Measurements from ENCODE around the gene RIMOC1.

RIMOC1 gene, protein sequence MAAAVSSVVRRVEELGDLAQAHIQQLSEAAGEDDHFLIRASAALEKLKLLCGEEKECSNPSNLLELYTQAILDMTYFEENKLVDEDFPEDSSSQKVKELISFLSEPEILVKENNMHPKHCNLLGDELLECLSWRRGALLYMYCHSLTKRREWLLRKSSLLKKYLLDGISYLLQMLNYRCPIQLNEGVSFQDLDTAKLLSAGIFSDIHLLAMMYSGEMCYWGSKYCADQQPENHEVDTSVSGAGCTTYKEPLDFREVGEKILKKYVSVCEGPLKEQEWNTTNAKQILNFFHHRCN

DNA sequence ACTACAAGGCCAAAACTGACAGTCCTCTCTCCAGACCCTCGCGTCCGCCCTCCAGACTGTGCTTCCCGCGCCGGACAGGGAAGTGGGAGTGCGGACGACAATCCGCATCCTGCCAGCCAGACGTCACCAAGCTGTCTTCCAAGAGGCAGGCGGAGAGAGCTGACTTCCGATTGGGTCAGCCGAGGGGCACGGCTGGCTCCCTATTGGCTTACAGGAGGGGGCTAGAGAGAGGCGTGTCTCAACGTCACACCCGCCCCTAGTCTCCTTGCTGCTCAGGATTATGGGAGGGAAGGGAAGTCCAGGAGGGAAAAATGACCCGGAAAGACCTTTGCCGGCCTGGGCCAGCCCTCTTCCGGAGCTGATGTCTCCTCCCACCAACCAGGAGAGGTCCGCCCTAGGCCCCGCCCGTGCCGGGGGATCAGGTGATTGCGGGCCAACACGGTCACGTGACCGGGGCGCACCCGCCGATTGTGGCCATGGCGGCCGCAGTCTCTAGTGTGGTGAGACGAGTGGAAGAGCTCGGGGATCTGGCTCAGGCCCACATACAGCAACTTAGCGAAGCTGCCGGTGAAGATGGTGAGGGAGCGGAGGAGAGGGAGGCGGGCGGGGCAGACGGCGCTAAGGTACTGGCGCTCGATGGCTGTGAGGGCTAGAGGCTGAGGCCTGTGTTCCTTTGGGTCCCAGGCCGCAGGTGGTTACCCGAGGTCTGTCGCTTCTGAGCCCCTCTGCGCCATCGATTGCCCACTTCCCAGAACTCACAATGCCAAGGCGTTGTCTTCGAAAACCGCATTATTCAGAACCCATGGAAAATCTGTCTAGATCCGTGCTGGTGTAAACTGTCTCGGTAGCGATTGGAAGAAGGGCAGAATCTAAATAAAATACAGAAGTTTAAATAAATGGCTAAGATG, at the start of gene RIMOC1:
Gene RIMOC1 (plus strand): TSS at position 453 of the 908 bp plus-strand sequence. CDS start 24 bp downstream, at position 477.
- H3K36me3 ChIP-seq (ENCODE audit: control insufficient read depth in 2 of 2, insufficient read depth in 2 of 2, low read length in 2 of 2), result peaks cover 0 to 3% of the 10 kb centered on the region in 2 donors
- H3K27me3 ChIP-seq (ENCODE audit: control insufficient read depth in 1 of 2, insufficient read depth in 2 of 2, low read length in 2 of 2), result no peaks in the 10 kb centered on the region
- peak within 1 kb of the TSS; percentile 91 for H3K27ac ChIP-seq (ENCODE audit: low read length)
- peak within 1 kb of the TSS; percentile 96 to 99 for H3K9ac ChIP-seq (ENCODE audit: low read length in 2 of 2)
- H3K4me3 ChIP-seq (ENCODE audit: low read length in 2 of 2), result peak within 1 kb of the TSS; percentile 87 to 93
- no peaks in the 10 kb centered on the region for H3K4me1 ChIP-seq (ENCODE audit: control insufficient read depth, insufficient read depth, low read length)
- no peaks in the 10 kb centered on the region for H3K9me3 ChIP-seq (ENCODE audit: control insufficient read depth in 2 of 2, low read length in 2 of 2)

DNA sequence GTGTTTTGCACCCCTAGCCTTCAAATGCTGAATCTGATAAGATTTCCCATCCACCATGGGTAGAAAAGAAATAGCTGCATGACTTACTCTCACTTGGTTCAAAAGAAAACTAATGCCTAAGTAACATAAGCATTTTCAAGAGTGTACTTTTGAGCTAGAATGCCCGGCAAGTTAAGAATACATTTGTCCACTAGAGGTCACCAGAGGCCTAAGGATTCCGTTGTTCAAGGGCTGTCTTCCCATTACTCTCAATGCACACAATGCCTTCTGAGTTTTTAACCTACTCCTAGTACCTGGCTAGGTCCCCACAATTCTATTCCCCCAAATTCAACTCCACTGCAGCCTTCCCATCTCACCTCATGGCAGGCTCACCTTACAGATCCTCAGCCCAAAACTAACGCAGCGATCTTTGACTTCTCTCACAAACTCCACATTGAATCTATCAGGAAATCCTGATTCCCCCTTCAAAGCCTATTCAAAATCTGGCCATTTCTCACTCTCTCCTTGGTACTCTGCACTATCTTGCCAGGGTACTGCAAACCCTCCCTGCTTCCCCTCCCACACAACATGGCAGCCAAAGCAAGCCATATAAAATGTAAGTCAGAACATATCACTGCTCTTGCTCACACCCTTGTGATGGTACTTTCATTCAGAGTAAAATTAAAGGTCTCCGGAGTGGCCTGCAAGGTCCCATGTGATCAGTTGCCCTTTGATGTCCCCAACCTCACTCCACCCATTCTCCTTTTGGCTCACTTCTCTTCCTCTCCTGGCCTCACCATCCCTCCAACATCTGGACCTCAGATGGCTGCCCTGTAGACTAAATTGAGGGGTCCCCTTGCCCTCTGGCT, 47.3 kb upstream of the RIMOC1 start:
- no peaks in the 10 kb centered on the region for H3K9me3 ChIP-seq (ENCODE audit: control insufficient read depth in 2 of 2, low read length in 2 of 2)
- H3K9ac ChIP-seq (ENCODE audit: low read length in 2 of 2), result no peak overlapping the region
- H3K36me3 ChIP-seq (ENCODE audit: control insufficient read depth in 2 of 2, insufficient read depth in 2 of 2, low read length in 2 of 2), result peaks cover 16 to 44% of the 10 kb centered on the region in 2 donors
- H3K27me3 ChIP-seq (ENCODE audit: control insufficient read depth in 1 of 2, insufficient read depth in 2 of 2, low read length in 2 of 2), result no peaks in the 10 kb centered on the region
- H3K4me3 ChIP-seq (ENCODE audit: low read length in 2 of 2), result no peak overlapping the region
- H3K4me1 ChIP-seq (ENCODE audit: control insufficient read depth, insufficient read depth, low read length), result no peaks in the 10 kb centered on the region
- no peak overlapping the region for H3K27ac ChIP-seq (ENCODE audit: low read length)

DNA sequence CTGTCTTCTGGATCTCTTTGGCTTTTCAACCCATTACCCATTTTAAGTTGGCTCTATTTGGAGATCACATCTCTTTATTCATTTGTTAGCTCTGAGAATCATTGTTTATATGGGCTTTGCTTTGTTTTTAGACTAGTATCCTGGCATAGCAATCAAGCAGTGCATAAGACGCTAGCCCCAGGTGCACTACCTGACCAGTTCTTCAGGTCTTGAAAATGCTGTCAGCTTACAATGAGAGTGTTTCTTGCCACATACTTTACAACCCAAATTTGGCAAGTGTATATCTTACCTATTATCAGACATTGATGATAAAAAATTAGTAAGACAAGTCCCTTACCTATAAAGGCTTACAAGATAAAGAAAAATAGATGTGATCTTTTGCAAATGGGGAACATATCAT, 46.2 kb upstream of the RIMOC1 start:
- H3K27ac ChIP-seq (ENCODE audit: low read length), result no peak overlapping the region
- no peaks in the 10 kb centered on the region for H3K27me3 ChIP-seq (ENCODE audit: control insufficient read depth in 1 of 2, insufficient read depth in 2 of 2, low read length in 2 of 2)
- H3K9ac ChIP-seq (ENCODE audit: low read length in 2 of 2), result no peak overlapping the region
- H3K4me1 ChIP-seq (ENCODE audit: control insufficient read depth, insufficient read depth, low read length), result no peaks in the 10 kb centered on the region
- H3K36me3 ChIP-seq (ENCODE audit: control insufficient read depth in 2 of 2, insufficient read depth in 2 of 2, low read length in 2 of 2), result peaks cover 8 to 35% of the 10 kb centered on the region in 2 donors
- H3K4me3 ChIP-seq (ENCODE audit: low read length in 2 of 2), result no peak overlapping the region
- H3K9me3 ChIP-seq (ENCODE audit: control insufficient read depth in 2 of 2, low read length in 2 of 2), result no peaks in the 10 kb centered on the region

DNA sequence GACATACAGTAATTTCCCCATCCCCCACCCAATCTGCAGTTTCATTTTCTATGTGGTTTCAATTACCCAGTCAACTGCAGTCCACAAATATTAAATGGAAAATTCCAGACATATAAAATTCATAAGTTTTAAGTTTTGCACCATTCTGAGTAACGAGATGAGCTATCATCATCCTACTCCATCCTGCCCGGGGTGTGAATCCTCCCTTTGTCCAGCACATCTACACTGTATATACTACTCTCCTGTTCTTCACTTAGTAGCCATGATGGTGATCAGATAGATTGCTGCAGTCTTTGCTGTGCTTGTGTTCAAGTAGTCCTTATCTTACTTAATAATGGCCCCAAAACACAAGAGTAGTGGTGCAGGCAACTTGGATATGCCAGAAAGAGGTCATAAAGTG, 45.3 kb upstream of the RIMOC1 start:
- peaks cover 8 to 35% of the 10 kb centered on the region in 2 donors for H3K36me3 ChIP-seq (ENCODE audit: control insufficient read depth in 2 of 2, insufficient read depth in 2 of 2, low read length in 2 of 2)
- no peaks in the 10 kb centered on the region for H3K9me3 ChIP-seq (ENCODE audit: control insufficient read depth in 2 of 2, low read length in 2 of 2)
- no peak overlapping the region for H3K9ac ChIP-seq (ENCODE audit: low read length in 2 of 2)
- no peak overlapping the region for H3K27ac ChIP-seq (ENCODE audit: low read length)
- H3K4me3 ChIP-seq (ENCODE audit: low read length in 2 of 2), result no peak overlapping the region
- H3K4me1 ChIP-seq (ENCODE audit: control insufficient read depth, insufficient read depth, low read length), result no peaks in the 10 kb centered on the region
- no peaks in the 10 kb centered on the region for H3K27me3 ChIP-seq (ENCODE audit: control insufficient read depth in 1 of 2, insufficient read depth in 2 of 2, low read length in 2 of 2)

DNA sequence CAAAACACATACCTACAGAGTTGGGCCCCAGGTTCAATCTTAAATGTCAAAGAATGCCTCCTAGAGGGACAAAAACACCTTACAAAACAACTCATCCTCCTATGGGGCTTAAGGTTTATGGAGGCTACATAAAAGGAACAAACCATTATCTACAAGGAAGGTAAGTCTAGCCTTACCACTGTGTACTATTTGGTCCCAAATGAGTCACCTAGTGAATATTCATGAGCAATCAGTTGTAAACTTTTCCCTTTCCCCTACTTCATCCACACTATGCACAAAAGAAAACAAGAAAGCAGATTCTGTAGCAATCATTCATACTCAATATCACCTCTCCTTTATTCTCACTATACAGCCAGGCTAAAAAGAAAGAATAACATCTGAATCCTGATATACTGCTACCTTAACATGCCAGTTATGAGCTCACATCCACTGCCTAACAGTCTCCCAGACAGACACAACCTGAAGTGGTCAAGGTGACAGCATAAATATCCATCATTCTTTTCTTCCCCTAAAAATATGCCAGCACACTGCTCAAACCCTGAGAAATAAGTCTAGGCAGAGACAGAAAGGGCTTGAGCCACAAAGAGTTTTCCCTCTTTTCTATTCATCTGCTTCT, 40.2 kb upstream of the RIMOC1 start:
- Histone ChIP-seq H3K9ac (ENCODE audit: low read length in 2 of 2) (no peak overlapping the region), H3K4me3 (ENCODE audit: low read length in 2 of 2) (no peak overlapping the region), H3K27ac (ENCODE audit: low read length) (no peak overlapping the region), H3K36me3 (ENCODE audit: control insufficient read depth in 2 of 2, insufficient read depth in 2 of 2, low read length in 2 of 2) (peaks cover 3 to 18% of the 10 kb centered on the region in 2 donors), H3K9me3 (ENCODE audit: control insufficient read depth in 2 of 2, low read length in 2 of 2) (no peaks in the 10 kb centered on the region), H3K4me1 (ENCODE audit: control insufficient read depth, insufficient read depth, low read length) (peaks cover 8% of the 10 kb centered on the region), H3K27me3 (ENCODE audit: control insufficient read depth in 1 of 2, insufficient read depth in 2 of 2, low read length in 2 of 2) (no peaks in the 10 kb centered on the region)

DNA sequence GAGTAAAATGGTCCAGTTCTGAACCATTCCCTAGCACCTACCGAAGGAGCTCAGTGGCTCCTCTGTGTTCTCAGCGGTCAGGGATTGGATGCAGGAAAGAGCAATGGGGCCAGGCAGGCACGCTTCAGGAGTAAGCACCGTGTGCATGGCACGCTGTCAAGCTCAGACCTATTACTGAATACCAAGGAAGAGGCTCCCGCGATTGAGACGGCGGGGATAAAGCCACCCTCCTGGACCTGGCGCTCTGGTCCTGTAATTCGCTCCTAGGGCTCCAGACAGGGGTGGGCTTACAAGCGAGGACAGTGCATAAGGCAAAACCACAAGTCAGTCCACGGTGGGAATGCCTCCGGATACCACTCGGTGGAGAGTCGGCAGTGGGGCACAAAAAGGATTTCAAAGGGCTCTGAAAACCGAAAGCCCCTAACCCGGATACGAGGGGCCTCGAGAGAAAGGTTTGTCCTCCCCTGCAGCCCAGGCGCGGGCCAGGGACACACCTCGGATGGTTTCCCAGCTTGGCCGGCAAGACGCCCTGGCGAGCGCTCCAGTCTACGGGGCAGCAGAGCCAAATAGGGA, 34.9 kb upstream of the RIMOC1 start:
- peaks cover 20% of the 10 kb centered on the region for H3K4me1 ChIP-seq (ENCODE audit: control insufficient read depth, insufficient read depth, low read length)
- peak overlapping the region; percentile 91 to 95 for H3K9ac ChIP-seq (ENCODE audit: low read length in 2 of 2)
- H3K27me3 ChIP-seq (ENCODE audit: control insufficient read depth in 1 of 2, insufficient read depth in 2 of 2, low read length in 2 of 2), result no peaks in the 10 kb centered on the region
- H3K9me3 ChIP-seq (ENCODE audit: control insufficient read depth in 2 of 2, low read length in 2 of 2), result no peaks in the 10 kb centered on the region
- peak overlapping the region; percentile 82 to 91 for H3K4me3 ChIP-seq (ENCODE audit: low read length in 2 of 2)
- peaks cover 0 to 3% of the 10 kb centered on the region in 2 donors for H3K36me3 ChIP-seq (ENCODE audit: control insufficient read depth in 2 of 2, insufficient read depth in 2 of 2, low read length in 2 of 2)
- H3K27ac ChIP-seq (ENCODE audit: low read length), result peak overlapping the region; percentile 93

DNA sequence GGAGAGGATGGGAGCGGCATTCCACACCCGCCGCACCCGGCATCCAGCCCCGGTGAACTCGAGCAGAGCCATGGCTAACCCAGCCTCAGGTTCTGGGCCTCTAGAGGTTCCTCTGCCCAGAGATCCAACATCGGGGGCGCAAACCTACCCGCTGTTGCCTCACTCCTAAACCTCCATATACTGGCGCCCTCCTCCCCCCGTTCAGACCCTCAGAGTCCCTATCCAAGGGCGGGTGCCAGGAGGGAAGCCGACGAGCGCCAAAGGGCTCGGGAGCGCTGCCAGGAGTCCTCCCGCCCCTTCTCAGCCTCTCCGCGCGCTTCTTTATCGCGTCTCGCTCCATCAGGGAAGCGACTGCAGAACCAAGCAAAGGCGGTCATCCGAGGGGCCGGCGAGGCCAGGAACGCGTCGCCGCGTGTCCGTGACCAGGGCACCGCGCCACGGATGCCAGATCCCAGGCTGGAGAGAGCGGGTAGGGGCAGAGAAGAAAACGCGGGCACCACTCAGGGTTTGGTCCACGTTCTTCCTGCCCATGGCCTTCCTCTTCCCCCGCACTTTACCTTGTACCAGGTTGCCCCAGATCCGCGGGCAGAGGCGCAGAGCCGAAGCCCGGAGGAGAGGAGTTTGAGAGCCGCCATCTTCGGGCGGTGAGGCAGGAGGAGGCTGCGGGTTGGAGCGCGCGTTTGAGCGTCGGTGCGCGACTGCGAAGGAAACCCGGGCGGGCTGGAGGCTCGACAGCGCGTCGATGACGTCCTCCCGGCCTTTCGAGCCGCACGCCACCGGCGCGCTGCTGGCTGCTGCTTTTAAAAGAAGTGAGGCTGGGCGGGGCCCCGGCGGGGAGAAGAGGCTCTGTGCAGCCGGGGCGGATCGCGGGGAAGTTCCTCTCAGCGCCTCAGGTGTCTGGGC, 34.2 kb upstream of the RIMOC1 start, which contains the start of gene OXCT1:
Gene OXCT1 (minus strand): TSS at position 702 of the 903 bp plus-strand sequence. CDS start 67 bp downstream, at position 635.
- peak within 1 kb of the TSS; percentile 91 to 95 for H3K9ac ChIP-seq (ENCODE audit: low read length in 2 of 2)
- H3K27ac ChIP-seq (ENCODE audit: low read length), result peak within 1 kb of the TSS; percentile 93
- H3K36me3 ChIP-seq (ENCODE audit: control insufficient read depth in 2 of 2, insufficient read depth in 2 of 2, low read length in 2 of 2), result peaks cover 0 to 3% of the 10 kb centered on the region in 2 donors
- H3K4me3 ChIP-seq (ENCODE audit: low read length in 2 of 2), result peak within 1 kb of the TSS; percentile 82 to 91
- H3K9me3 ChIP-seq (ENCODE audit: control insufficient read depth in 2 of 2, low read length in 2 of 2), result no peaks in the 10 kb centered on the region
- H3K4me1 ChIP-seq (ENCODE audit: control insufficient read depth, insufficient read depth, low read length), result peaks cover 20% of the 10 kb centered on the region
- no peaks in the 10 kb centered on the region for H3K27me3 ChIP-seq (ENCODE audit: control insufficient read depth in 1 of 2, insufficient read depth in 2 of 2, low read length in 2 of 2)

DNA sequence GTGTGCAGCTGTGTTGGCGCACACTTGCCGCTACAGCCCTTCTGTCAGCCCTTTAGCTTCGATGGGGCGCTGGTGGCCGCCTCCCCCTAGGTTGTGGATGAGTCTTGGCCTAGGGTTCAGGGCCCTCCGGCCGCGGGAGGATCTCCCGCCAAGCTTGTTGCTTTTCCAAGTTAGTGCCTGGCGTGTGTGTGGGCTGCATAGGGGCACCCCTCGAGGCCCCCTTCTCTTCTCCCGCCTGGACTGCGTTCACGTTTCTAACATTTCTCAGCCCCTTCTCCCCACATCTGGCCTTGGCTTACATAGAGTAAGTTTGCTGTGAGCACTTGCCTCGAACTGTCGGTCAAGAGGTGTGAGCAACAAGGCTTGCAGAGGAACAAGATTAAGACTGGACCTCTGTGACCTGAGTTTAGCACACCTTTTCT, 33.5 kb upstream of the RIMOC1 start:
- peaks cover 20% of the 10 kb centered on the region for H3K4me1 ChIP-seq (ENCODE audit: control insufficient read depth, insufficient read depth, low read length)
- peak overlapping the region; percentile 82 to 91 for H3K4me3 ChIP-seq (ENCODE audit: low read length in 2 of 2)
- H3K27ac ChIP-seq (ENCODE audit: low read length), result peak overlapping the region; percentile 93

DNA sequence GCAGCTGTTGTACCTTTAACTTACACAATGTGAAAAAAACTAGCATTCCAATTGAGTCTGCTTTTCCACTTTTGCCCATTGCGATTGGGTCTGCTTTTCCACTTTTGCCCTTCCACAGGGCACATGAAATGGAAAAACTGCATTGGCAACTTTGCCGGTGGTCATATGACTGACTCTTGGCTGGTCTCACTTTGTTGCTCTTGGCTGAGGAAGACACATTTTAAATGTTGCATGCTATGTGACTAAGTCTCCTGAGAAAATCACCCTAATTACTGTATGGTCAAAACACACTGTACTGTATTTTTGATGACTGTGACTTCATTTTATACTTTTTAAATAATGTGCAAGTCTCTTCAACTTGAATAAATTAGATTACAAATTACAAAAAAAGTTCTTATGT, 32.3 kb upstream of the RIMOC1 start:
- no peak overlapping the region for H3K9ac ChIP-seq (ENCODE audit: low read length in 2 of 2)
- no peak overlapping the region for H3K4me3 ChIP-seq (ENCODE audit: low read length in 2 of 2)
- H3K36me3 ChIP-seq (ENCODE audit: control insufficient read depth in 2 of 2, insufficient read depth in 2 of 2, low read length in 2 of 2), result no peaks in the 10 kb centered on the region
- no peaks in the 10 kb centered on the region for H3K27me3 ChIP-seq (ENCODE audit: control insufficient read depth in 1 of 2, insufficient read depth in 2 of 2, low read length in 2 of 2)
- H3K9me3 ChIP-seq (ENCODE audit: control insufficient read depth in 2 of 2, low read length in 2 of 2), result no peaks in the 10 kb centered on the region
- no peak overlapping the region for H3K27ac ChIP-seq (ENCODE audit: low read length)
- H3K4me1 ChIP-seq (ENCODE audit: control insufficient read depth, insufficient read depth, low read length), result peaks cover 20% of the 10 kb centered on the region

More for the DNA sequence above, 33.5 kb upstream of the RIMOC1 start:
- Histone ChIP-seq H3K27me3 (ENCODE audit: control insufficient read depth in 1 of 2, insufficient read depth in 2 of 2, low read length in 2 of 2) (no peaks in the 10 kb centered on the region), H3K9me3 (ENCODE audit: control insufficient read depth in 2 of 2, low read length in 2 of 2) (no peaks in the 10 kb centered on the region), H3K36me3 (ENCODE audit: control insufficient read depth in 2 of 2, insufficient read depth in 2 of 2, low read length in 2 of 2) (peaks cover 0 to 3% of the 10 kb centered on the region in 2 donors), H3K9ac (ENCODE audit: low read length in 2 of 2) (peak overlapping the region; percentile 91 to 95)
